ENCODE measurements around the gene RBFOX2. TPM values are rescaled to one million over a fixed set of nuclear protein-coding genes. Genes with fewer than 3 reads are reported as not detected.
"Not testable (repeated sequence)": the region's sequence is repeated elsewhere in the genome, so short reads cannot be mapped to it uniquely, and the experiment has no call there.

The RBFOX2 gene
- total RNA-seq, 1 experiment from 2014 or later: 62.2 TPM

GRCh38 chr22:35739076-35739930, 289.3 kb downstream of the RBFOX2 start:
- in situ Hi-C loops (cut with HindIII; ENCODE audit: low sequenced_read_pairs): no loop called here
- DNase-seq (ENCODE audit: low spot score): peak; percentile 53

- DNase-seq (ENCODE audit: low spot score); in situ Hi-C loops (cut with HindIII; ENCODE audit: low sequenced_read_pairs): not testable (repeated sequence)
These were observed 290.7 kb downstream of the RBFOX2 start for GRCh38 chr22:35737886-35738285.

GRCh38 chr22:35736701-35737100, 291.9 kb downstream of the RBFOX2 start:
- in situ Hi-C loops (cut with HindIII; ENCODE audit: low sequenced_read_pairs): no loop called here
- DNase-seq (ENCODE audit: low spot score): no peak

GRCh38 chr22:35736166-35736565, 292.5 kb downstream of the RBFOX2 start:
- in situ Hi-C loops (cut with HindIII; ENCODE audit: low sequenced_read_pairs): no loop called here
- DNase-seq (ENCODE audit: low spot score): no peak

- DNase-seq (ENCODE audit: low spot score): no peak
- in situ Hi-C loops (cut with HindIII; ENCODE audit: low sequenced_read_pairs): no loop called here
These were observed 293.1 kb downstream of the RBFOX2 start for GRCh38 chr22:35735542-35735941.

- in situ Hi-C loops (cut with HindIII; ENCODE audit: low sequenced_read_pairs): no loop called here
- no peak for DNase-seq (ENCODE audit: low spot score)
These were observed 294.2 kb downstream of the RBFOX2 start for GRCh38 chr22:35734517-35734827.

GRCh38 chr22:35733791-35734516, 294.7 kb downstream of the RBFOX2 start:
- in situ Hi-C loops (cut with HindIII; ENCODE audit: low sequenced_read_pairs): no loop called here

GRCh38 chr22:35733036-35733435, 295.6 kb downstream of the RBFOX2 start:
- in situ Hi-C loops (cut with HindIII; ENCODE audit: low sequenced_read_pairs): no loop called here
- DNase-seq (ENCODE audit: low spot score): no peak

More at GRCh38 chr22:35733791-35734516, 294.7 kb downstream of the RBFOX2 start:
- DNase-seq (ENCODE audit: low spot score): no peak

- no peak for DNase-seq (ENCODE audit: low spot score)
- in situ Hi-C loops (cut with HindIII; ENCODE audit: low sequenced_read_pairs): no loop called here
These were observed 296.5 kb downstream of the RBFOX2 start for GRCh38 chr22:35732116-35732515.

- no peak for DNase-seq (ENCODE audit: low spot score)
- in situ Hi-C loops (cut with HindIII; ENCODE audit: low sequenced_read_pairs): no loop called here
These were observed 297.3 kb downstream of the RBFOX2 start for GRCh38 chr22:35731321-35731720.

- in situ Hi-C loops (cut with HindIII; ENCODE audit: low sequenced_read_pairs): no loop called here
- DNase-seq (ENCODE audit: low spot score): no peak
These were observed 299.3 kb downstream of the RBFOX2 start for GRCh38 chr22:35729309-35729698.

- no peak for DNase-seq (ENCODE audit: low spot score)
- in situ Hi-C loops (cut with HindIII; ENCODE audit: low sequenced_read_pairs): no loop called here
These were observed 299.9 kb downstream of the RBFOX2 start for GRCh38 chr22:35728639-35729308.

- in situ Hi-C loops (cut with HindIII; ENCODE audit: low sequenced_read_pairs): no loop called here
- DNase-seq (ENCODE audit: low spot score): peak; percentile 64
These were observed 301.2 kb downstream of the RBFOX2 start for GRCh38 chr22:35727436-35727835.

- in situ Hi-C loops (cut with HindIII; ENCODE audit: low sequenced_read_pairs): no loop called here
- DNase-seq (ENCODE audit: low spot score): peak; percentile 50
These were observed 301.7 kb downstream of the RBFOX2 start for GRCh38 chr22:35726933-35727332.

GRCh38 chr22:35726398-35726797, 302.2 kb downstream of the RBFOX2 start:
- DNase-seq (ENCODE audit: low spot score): peak; percentile 54
- in situ Hi-C loops (cut with HindIII; ENCODE audit: low sequenced_read_pairs): no loop called here

- in situ Hi-C loops (cut with HindIII; ENCODE audit: low sequenced_read_pairs): no loop called here
These were observed 303.1 kb downstream of the RBFOX2 start for GRCh38 chr22:35725521-35725920.

GRCh38 chr22:35721960-35722359, 306.7 kb downstream of the RBFOX2 start:
- in situ Hi-C loops (cut with HindIII; ENCODE audit: low sequenced_read_pairs): no loop called here
- no peak for DNase-seq (ENCODE audit: low spot score)

More at GRCh38 chr22:35725521-35725920, 303.1 kb downstream of the RBFOX2 start:
- DNase-seq (ENCODE audit: low spot score): no peak

- DNase-seq (ENCODE audit: low spot score): no peak
- in situ Hi-C loops (cut with HindIII; ENCODE audit: low sequenced_read_pairs): no loop called here
These were observed 309.3 kb downstream of the RBFOX2 start for GRCh38 chr22:35719212-35719875.

- DNase-seq (ENCODE audit: low spot score): no peak
- in situ Hi-C loops (cut with HindIII; ENCODE audit: low sequenced_read_pairs): no loop called here
These were observed 311.1 kb downstream of the RBFOX2 start, which contains the start of gene APOL5 for GRCh38 chr22:35717572-35717971. Gene APOL5 (plus strand): TSS chr22:35717872. CDS start chr22:35717872, 0 bp downstream.
